GM19328 (cell line): ENCODE measurements around the gene TMEM119.
"Not testable (repeated sequence)": the region's sequence is repeated elsewhere in the genome, so short reads cannot be mapped to it uniquely, and the experiment has no call there.

Source experiments
- ATAC-seq: cut with Tn5 transposase; IDR thresholded peaks from one replicate; pipeline ENCODE4 v1.9.1; 2021; ENCODE audit warnings: mild to moderate bottlenecking, moderate library complexity; ENCODE audit not compliant: unreplicated experiment

Gene TMEM119

DNA sequence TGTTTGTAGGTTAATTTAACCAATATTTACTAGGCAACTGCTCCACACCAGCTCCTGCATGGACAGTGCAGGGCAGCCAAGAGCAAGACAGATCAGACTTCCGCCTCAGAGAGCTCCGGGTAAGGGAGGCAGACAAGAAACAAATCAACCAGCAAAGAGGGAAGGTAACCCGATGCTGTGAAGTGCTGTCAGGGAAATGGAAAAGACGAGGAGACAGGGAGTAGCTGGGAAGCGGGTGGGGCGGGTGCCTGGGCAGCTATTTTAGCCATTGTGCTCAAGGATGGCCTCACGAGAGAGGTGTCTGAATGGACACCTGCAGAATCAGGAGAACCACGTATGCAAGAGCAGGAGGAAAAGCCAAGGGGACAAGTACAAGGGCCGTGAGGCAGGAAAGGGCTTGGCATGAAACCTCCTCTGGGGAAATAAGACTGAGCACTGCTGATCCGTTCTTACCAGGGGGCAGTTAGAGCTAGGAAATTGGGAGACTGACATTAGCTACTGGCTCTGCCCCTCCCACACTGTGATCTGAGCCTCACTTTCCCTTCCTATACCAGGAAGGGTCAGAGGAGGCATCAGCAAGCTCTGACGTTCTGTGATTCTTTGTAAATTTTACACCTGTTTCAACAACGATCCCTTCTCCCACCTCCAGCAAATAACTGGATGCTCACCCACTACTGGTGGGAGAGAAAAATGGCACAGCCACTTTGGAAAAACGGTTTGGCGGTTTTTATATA, 6.5 kb upstream of the TMEM119 start:
- ATAC-seq = no peak

DNA sequence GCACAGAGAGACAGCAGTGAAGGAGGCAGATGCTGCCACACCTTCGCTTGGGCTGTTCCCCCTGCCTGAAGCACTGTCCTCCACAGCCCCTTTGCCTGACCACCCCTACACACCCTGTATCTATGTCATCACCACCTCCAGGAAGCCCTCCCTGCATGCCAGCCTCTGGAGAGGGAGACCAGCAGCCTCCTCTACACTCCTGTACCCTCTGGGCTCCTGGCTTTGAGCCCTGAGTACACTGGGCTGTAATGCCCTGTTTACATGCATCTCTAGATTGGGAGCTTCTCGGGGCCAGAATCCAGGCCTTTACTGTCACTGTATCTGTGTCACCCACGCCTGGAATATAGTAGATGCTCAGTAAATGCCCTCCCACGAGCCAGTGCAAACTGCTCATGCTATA, 5.9 kb upstream of the TMEM119 start:
- ATAC-seq = no peak

DNA sequence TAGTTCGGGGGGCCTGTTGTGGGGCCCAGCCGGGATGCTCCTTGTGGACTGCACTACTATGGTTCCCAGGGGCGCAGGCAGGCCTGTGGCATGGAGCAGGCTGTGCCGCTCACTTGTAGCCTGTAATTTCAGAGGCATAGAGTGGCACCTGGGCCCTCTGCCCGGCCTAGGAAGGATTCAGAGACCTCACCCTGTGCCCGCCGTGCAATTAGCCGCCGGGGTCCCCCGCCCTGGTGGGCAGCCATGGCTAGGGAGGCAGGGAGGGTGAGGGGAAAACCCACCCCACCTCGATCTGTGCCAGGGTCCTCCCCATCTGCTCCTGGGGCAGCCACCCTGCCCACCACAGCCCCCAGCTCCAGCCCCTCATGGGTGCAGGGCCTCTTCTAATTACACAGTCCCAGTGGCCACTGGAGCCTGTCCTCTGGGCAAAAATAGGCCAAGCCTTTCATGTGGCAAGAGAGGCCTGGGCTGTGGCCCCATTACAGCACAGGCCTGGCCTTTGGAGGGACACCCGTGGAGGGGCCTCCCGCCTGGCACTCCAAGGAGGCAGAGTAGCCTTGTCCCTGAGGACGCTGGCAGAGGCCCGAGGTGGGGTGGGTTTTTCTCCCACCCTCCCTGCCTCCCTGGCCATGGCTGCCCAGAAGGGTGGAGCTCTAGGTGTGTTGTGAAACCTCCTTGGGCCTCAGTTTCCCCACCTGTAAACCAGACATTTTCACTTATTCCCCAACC, 5.3 kb upstream of the TMEM119 start:
- no peak for ATAC-seq

DNA sequence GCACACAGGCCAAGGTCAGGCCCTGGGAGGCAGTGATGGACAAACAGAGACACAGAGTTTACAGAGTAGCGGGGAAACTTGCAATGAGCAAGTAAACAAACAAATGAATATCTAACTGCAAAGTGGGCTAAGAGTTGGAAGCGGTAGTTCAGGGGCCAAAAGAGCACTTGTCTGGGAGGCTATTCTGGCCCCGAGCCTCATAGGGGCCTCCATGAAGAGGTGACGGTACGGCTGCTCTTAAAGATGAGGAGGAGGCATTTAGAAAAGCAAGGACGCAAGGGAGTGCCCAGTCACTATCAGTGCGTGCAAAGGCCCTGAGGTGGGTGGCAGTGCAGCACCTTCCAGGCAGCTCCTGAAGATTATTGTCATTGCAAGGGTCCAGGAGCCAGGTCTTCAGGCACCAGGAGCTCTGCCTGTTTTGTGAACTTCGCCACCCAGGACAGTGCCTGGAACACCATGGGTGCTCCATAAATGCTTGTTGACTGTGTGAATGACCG, 4.4 kb upstream of the TMEM119 start:
- ATAC-seq = no peak

DNA sequence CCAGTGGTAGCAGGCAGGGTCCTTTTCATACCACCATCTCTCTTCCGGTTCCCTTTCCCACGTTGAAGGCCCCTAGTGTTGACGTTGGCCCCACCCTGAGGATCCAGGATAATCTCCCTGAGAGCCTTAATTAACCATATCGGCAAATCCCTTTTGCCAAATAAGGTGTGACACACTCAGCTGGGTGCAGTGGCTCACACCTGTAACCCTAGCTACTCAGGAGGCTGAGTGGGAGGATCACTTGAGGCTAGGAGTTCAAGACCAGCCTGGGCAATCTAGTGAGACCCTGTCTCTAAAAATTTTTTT, 2.8 kb upstream of the TMEM119 start:
- ATAC-seq = no peak

DNA sequence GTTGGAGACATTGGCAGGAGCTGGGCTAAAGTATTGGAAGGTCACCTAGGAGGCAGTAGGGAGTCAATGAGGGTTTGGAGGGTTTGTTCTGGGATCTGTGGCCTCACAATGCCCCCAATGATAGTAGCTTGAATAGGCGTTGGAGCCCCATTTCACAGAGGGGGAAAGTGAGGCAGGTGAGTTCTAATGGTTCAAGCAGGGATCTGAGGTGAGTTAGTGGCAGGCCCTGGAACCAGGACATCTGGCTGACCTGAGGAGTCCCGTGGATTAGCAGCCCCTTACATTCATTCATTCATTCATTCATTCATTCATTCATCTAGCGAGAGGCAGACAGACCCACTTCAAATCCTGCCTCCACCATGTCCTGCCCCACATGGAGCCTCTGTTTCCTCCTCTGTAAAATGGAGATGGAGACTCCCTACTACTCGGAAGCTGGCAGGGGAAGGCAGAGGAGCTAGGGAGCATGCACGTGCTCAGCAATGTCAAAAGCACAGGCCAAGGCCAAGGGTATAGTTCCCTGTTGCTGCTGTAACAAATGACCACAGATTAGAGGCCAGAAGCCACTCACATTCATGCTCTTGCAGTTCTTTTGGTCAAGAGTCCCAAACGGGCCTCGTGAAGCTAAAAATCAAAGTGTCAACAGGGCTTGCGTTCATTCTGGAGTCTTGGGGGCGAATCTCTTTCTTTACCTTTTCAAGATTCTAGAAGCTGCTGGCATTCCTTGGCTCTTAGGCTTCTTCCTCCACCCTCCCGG, 2.2 kb upstream of the TMEM119 start:
- ATAC-seq = no peak

DNA sequence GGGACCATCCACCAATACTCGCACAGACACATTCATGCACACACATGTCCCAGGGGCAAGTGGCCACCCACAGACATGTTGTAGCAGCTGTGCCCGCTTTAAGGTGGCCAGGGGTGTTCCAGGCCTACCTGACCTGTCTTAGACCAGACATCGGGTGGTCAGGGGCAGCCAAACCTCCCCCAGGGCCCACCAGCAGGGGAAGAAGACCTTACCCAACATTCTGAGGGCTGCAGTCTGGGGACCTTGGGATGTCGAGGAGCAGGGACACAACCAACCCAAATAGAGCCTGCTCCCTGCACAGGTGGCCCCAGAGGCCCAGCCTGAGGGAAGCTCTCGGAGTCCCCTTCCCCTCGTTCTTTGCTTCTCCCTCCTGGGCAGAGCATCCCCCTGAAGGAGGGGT, 1.7 kb upstream of the TMEM119 start:
- no peak for ATAC-seq

DNA sequence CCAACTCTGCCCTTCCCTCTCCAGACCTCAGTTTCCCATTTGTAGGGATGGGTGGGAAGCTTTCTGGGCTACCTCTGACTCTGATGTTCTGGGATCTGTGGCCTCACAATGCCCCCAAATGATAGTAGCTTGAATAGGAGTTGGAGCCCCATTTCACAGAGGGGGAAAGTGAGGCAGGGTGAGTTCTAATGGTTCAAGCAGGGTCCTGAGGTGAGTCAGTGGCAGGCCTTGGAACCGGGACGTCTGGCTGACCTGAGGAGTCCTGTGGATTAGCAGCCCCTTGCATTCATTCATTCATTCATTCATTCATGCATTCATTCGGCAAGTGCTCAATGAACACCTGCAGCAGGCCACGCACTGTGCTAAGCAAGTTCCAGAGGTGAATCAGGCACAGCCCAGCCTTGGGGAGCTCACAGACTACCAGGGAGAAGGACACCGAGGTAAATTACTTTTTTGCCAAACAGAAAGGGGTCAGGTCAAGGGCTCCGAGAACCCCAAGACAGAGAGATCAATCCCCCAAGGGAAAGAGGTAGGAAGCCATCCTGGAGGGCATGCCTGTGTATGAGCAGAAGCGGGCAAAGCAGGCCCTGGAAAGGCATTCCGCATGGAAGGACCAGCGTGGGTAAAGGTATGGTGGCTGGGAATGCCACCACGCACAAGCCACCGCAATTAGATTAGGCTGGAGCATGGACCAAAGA, 818 bp upstream of the TMEM119 start:
- no peak for ATAC-seq

DNA sequence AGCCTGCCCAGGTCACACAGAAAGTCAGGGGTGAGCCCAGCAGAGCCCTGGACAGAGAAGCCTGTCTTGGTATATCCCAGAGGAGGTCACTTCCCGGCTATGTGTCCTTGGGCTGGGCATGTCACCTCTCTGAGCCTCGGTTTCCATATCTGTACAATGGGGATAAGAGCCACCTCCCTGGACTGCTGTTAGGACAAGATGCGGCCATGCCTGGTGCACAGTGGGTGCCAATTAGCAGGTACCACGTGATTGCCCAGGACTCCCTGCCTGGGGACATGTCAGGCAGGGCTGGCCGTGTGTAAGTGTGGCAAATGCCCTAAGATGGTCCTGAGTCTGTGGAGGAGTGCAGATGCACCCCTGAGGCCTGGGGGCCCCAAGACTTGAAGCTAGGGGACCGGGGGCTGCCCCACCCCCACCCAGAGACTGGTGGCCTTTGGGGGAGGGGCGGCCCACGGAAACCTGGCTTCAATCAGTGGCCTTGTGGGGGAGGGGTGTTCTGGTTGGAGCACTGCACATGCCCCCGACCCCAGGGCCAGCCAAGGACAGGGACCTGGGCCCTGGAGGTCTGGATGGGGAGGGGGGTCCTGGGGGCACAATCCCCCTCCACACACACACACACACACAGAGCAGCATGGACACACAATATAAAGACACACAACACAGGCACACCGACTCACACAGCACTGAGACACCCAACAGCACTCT, 878 bp downstream of the TMEM119 start:
- ATAC-seq = no peak

DNA sequence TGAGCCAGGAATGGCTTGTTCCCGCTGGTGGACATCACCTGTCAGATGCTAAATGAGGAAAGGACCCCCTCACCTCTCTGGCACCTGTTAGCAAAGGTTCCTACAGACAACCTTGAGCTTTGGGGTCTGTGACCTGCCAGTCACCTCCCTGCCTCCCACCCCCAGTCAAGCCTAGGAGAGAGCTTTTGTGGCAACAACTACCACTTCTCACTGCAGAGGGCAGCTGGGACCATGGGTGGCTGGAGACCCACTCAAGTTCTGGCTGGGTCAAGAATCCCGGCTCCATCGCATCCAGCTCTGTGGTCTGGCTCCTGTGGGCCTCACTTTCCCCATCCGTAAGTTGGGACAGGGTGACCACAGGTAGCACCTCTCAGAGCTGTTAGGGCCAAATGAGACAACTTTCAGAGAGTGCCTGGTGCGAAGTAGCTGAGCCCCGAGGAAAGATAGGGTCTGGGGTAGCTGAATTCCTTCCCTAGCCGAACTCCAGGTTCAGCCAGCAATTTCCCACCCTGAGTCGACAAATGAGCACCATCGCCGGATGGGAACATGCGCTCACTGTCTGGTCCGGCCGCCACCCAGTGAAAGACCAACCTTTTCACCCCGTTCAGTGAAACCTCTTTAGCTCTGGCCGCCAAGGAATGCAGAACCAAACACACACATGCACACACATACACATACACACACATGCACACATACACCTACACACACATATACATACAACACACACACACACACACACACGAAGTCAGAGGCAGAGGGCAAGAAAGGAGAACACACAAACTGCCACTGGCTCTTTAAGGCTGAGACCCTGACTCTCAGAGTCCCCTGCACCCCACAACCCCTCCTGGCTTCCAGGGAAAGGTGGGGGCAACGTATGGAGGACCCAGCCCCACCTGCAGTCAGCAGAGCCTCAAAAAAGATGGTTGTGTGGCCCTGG, 1.9 kb downstream of the TMEM119 start:
- ATAC-seq = no peak

DNA sequence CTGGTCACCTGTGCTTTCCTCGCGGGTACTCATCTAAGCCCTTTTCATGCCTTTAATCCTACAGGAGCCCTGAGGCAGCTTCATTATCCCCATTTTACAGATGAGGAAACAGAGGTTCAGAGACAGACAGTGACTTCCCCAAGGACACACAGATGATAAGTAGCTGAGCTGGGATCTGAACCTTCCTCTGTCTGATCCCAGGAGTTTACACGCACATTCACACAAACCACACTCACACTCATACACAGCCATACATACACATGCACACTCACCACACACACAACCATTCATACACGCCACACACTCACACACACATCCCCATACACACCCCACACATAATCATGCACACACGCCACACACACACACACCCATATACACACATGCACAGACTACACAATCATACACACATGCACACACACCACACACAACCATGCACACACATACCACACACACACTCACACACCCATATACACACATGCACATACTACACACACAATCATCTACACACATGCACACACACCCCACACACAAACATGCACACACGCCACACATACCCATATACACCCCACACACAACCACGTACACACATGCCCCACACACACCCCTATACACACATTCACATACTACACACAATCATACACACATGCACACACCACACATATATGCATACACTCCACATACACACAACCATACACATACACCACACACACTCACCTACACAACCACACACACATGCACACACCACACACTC, 2.7 kb downstream of the TMEM119 start:
- ATAC-seq = no peak

DNA sequence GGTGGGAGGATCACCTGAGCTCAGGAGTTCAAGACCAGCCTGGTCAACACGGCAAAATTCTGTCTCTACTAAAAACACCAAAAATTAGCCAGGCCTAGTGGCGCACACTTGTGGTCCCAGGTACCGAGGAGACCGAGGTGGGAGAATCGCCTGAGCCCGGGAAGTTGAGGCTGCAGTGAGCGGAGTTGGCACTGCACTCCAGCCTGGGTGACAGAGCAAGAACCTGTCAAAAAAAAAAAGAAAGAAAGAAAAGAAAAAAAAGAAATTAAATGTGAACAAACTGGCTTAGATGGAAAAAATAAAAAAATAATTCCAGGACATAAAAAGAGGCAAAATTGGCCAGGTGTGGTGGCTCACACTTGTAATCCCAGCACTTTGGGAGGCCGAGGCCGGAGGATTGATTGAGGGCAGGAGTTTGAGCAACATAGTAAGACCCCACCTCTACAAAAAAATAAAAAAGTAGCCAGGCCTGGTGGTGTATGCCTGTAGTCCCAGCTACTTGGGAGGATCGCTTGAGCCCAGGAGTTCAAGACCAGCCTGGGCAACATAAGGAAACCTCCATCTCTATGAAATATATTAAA, 3.5 kb downstream of the TMEM119 start:
- no peak for ATAC-seq

DNA sequence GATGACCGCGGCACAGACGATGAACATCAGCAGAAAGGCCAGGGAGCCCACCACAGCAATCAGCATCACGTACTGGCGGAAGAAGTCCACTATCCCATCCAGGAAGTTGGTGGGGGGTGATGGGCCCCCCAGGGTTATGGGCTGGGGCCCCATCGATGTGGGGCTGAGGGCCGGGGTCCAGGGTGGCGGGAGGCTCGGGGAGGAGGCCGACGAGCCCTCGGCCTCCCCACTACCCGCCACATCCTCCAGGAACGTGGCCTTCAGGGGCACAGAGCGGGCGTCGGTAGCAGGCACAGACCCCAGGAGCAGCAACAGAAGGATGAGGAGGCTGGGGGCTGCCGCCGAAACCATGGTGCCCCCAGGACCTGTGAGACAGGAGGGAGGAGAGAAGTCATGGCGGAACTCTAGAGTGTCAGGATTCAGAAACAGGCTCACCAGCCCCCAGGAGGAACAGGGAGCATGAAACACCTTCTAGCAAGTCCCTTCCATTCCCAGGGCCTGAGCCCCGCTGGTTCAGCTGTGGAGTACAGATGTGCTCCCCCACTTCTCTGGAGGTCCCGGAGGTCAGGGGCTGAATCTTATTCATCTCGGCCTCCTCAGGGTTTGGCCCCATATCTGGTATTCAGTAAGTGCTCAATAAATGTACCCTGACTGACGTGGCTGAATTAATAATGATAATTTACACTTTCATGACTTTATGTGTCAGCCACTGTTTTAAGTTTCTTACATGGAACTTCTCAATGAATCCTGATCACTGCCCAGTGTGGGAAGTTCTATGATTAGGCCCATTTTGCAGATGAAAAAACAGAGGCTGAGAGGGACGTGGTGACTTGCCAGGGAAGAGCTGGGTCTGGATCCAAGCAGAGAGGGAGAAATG, 5.6 kb downstream of the TMEM119 start:
- ATAC-seq = no peak

DNA sequence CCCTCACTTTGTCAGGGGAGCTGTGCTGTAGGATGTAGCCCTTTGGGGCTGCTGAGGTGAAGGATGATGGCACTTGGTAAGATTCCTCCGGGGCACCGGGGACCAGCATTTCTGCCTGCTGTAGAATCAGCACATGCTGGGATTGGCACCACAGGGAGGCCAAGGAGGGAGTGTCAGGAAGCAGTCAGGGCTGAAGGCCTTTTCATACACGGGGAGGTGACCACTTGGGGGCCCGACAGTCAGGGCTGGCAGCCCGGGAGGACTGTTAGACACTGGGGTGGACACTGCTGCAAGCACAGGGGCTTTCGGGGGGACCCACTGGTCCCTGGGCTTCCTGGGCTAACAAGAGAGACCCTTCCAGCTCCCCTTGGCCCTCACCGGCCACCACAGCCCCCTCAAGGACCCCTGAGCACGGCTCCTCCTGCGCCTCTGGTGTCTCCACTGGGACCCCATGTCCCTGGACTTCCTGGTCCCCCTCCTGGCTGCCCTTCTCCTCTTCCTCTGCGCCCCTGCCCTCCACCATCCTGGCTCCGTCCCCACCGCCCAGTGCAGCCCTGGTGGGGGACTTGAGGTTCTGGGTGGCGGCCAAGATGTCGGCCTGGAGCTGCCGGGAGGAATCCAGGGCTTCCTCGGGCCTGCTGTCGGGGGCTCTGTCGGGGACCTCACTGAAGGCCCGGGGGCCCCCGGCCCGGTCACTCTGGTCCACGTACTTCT, 6.5 kb downstream of the TMEM119 start:
- no peak for ATAC-seq

DNA sequence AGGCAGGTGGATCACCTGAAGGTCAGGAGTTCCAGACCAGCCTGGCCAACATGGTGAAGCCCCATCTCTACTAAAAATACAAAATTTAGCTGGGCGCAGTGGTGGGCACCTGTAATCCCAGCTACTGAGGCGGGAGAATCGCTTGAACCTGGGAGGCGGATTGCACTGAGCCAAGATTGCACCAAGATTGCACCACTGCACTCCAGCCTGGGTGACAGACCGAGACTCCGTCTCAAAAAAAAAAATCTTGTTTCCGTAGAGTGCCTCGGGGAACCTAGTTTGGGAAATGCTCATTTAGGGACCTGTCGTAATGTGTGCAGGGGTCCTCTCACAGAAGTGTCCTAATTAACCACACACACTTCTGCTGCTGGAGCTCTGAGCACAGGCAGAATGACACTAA, 7.4 kb downstream of the TMEM119 start:
- ATAC-seq = not testable (repeated sequence)

DNA sequence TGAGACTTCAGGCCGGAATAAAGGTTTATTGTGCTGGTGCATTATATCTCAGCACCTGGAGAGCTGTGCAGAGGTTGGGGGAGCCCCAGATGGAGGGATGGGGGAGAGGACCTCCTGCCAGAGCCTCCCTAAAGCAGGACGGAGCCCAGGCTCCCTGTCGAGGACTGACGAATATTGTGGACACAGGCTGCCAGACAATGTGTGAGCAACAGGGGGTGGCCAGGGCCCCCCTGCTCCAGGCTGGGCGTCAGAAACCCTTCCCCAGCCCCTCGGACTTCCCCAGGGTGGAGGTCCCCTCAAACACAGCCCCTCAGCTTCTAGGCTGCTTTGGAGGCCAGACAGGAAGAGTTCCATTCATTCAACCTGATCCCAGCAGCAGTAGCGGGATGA, 8.0 kb downstream of the TMEM119 start:
- ATAC-seq = no peak
